ENCODE measurements around the gene SLC25A21. TPM values are rescaled to one million over a fixed set of nuclear protein-coding genes. Genes with fewer than 3 reads are reported as not detected.

SLC25A21 gene
- polyA plus RNA-seq, 1 experiment = 1.5 TPM

DNA sequence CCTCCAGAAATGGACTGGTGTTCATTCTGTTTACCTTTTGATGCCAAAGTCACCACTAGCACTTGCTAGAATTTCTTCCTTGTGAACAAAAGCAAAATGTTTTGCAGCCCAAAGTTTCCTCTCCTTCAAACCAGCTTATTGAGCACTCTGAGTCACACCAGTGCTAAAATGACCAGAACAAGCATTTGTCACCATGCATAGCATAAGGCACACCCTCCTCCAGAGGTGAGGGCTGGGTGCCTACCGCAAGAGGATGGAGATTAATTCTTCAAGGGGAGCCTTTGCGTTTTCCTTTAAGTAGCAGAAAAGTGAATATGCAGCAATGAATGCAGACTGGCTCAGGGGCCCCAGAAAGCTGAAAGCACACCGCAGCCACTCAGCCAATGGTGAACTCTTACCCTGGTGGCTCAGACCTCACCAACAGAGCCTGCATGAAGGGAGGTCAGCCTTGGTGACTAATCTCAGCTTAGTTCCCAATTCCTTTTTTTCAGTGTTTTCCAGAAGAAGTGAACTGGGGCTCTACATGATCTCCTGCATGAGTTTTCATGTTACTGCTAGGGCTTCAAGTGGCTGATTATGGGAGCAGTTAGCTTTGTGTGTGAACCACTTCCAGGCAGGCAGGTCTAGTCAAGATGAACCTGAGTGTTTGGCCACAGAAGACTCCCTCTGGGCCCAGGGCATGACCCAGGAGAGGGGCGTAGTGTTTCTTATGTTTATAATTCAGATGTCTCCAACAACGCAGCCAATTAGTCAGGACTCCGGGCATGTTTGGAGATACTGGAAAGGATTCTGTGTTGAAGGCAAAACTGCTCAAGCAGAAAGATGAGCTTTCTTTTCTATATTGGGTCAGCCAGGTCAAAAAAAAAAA lies 414.4 kb downstream of the SLC25A21 start:
- H3K27me3 ChIP-seq (ENCODE audit: control insufficient read depth, insufficient read depth, low read length) = no peaks in the 10 kb centered on the region
- ChIA-PET POLR2A (no interaction called here), CTCF (interaction anchor here (2.5 kb wide), 1 partner anchor 10 kb away, joined by 8 read pairs; no protein-coding TSS in a partner anchor)
- no peak for TF ChIP-seq CTCF (IDR thresholded peaks at IDR 0.05; ENCODE audit: low read depth, low read length)
- no peak overlapping the region for H3K4me3 ChIP-seq (ENCODE audit: low read depth, low read length)
- H3K27ac ChIP-seq (ENCODE audit: low read depth, low read length) = no peak overlapping the region
- H3K9me3 ChIP-seq (ENCODE audit: control insufficient read depth, insufficient read depth, low read length) = no peaks in the 10 kb centered on the region
- no peak for DNase-seq (ENCODE audit: low read depth, low spot score)

DNA sequence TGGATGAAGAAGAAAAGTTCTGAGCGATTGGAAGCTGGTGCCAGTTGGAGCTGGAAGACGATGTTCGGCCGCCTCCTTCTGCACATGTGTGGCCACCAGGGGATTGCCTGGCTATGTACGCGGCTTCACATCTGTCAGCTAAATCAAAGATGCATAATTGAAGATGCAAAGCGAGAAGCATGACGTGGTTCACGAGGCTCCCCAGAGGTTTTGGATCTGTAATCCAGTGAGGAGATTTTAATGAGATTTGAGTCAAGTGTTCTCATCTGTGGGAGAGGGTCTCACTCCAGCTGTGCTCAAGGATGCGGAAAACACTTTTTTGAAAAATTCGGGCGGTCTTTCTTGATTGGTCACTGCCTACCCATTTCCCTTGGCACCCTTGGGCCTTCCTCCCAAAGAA lies 416.2 kb downstream of the SLC25A21 start:
- no peak for DNase-seq (ENCODE audit: low read depth, low spot score)
- POLR2A ChIA-PET = no interaction called here
- no peak for TF ChIP-seq CTCF (IDR thresholded peaks at IDR 0.05; ENCODE audit: low read depth, low read length)
- CTCF ChIA-PET = no interaction called here
- Histone ChIP-seq H3K27ac (ENCODE audit: low read depth, low read length) (no peak overlapping the region), H3K4me3 (ENCODE audit: low read depth, low read length) (no peak overlapping the region), H3K9me3 (ENCODE audit: control insufficient read depth, insufficient read depth, low read length) (no peaks in the 10 kb centered on the region), H3K27me3 (ENCODE audit: control insufficient read depth, insufficient read depth, low read length) (no peaks in the 10 kb centered on the region)

DNA sequence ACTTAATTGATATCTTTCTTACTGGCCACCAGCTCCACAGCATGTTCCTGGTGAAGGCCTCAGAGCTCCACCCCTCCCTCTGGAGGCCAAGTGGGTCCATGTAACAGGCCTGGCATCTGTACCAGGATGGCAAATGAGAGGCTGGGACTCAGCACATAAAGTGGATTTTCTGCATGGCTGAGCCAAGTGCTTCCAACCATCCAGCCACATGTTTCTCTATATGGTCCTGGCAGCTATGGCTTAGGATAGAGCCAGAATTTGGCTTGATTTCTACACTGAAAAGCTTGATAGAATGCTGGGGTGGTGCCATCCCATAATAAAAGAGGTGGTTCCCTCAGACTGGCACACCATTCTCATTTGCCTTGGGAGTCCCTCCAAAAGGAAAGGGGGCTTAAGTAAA lies 416.6 kb downstream of the SLC25A21 start:
- TF ChIP-seq CTCF (IDR thresholded peaks at IDR 0.05; ENCODE audit: low read depth, low read length) = no peak
- POLR2A ChIA-PET = no interaction called here
- DNase-seq (ENCODE audit: low read depth, low spot score) = no peak
- no peaks in the 10 kb centered on the region for H3K27me3 ChIP-seq (ENCODE audit: control insufficient read depth, insufficient read depth, low read length)
- no peak overlapping the region for H3K4me3 ChIP-seq (ENCODE audit: low read depth, low read length)
- CTCF ChIA-PET = no interaction called here
- H3K9me3 ChIP-seq (ENCODE audit: control insufficient read depth, insufficient read depth, low read length) = no peaks in the 10 kb centered on the region
- no peak overlapping the region for H3K27ac ChIP-seq (ENCODE audit: low read depth, low read length)

GRCh38 chr14:36751920-36752319 lies 420.5 kb downstream of the SLC25A21 start:
- H3K9me3 ChIP-seq (ENCODE audit: control insufficient read depth, insufficient read depth, low read length) = no peaks in the 10 kb centered on the region
- TF ChIP-seq CTCF (IDR thresholded peaks at IDR 0.05; ENCODE audit: low read depth, low read length) = no peak
- ChIA-PET POLR2A (no interaction called here), CTCF (no interaction called here)
- no peak overlapping the region for H3K4me3 ChIP-seq (ENCODE audit: low read depth, low read length)
- H3K27ac ChIP-seq (ENCODE audit: low read depth, low read length) = no peak overlapping the region
- no peaks in the 10 kb centered on the region for H3K27me3 ChIP-seq (ENCODE audit: control insufficient read depth, insufficient read depth, low read length)
- DNase-seq (ENCODE audit: low read depth, low spot score) = no peak

DNA sequence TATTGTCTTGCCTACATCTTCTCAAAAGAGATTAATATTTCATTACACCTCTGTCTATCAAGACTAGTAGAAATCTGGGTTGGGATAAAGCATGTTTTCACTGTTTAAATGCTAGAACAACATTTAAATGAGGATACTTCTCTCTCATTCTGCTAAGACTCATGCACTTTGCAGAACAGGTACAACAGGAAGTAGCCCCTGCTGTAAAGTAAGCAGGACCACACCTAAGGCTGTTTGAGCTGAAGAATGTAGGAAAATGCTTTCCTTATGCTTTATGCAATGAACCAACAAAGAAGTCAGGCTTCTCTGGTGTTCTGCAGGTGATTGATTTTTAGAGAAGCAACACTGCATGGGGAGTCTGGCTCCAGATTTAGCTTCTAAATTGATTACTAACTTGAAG lies 421.3 kb downstream of the SLC25A21 start:
- Histone ChIP-seq H3K27me3 (ENCODE audit: control insufficient read depth, insufficient read depth, low read length) (no peaks in the 10 kb centered on the region), H3K27ac (ENCODE audit: low read depth, low read length) (no peak overlapping the region), H3K4me3 (ENCODE audit: low read depth, low read length) (no peak overlapping the region), H3K9me3 (ENCODE audit: control insufficient read depth, insufficient read depth, low read length) (no peaks in the 10 kb centered on the region)
- CTCF ChIA-PET = no interaction called here
- TF ChIP-seq CTCF (IDR thresholded peaks at IDR 0.05; ENCODE audit: low read depth, low read length) = no peak
- POLR2A ChIA-PET = no interaction called here
- DNase-seq (ENCODE audit: low read depth, low spot score) = no peak
